Uterus (tissue), 4 donors: ENCODE measurements around the gene PTPRN. TPM values are rescaled to one million over a fixed set of nuclear protein-coding genes. Genes with fewer than 3 reads are reported as not detected.
A peak's percentile ranks its signal among the peaks of the same experiment; 100 is the strongest.

ENCODE experiments used
- DNase-seq, 2 donors: peaks; one replicate each; pipeline ENCODE4 v3.0.0-alpha.2; 2019 to 2020
- H3K27ac ChIP-seq, 2 donors: fragments of 200-600 bp; sonication (generic); 1 replicate in 1 of 2; 2 replicates in 1 of 2; pipeline ENCODE4 v1.5.1; 2016 to 2018
- H3K27me3 ChIP-seq, 2 donors: fragments of 200-600 bp; sonication (generic); one replicate each; pipeline ENCODE4 v1.5.1; 2018 to 2019; ENCODE audit warnings: control low read depth in 1 of 2
- H3K36me3 ChIP-seq, 2 donors: fragments of 200-600 bp; sonication (generic); one replicate each; pipeline ENCODE4 v1.5.1; 2019; ENCODE audit warnings: control low read depth in 1 of 2
- H3K4me1 ChIP-seq, 2 donors: fragments of 200-600 bp; sonication (generic); one replicate each; pipeline ENCODE4 v1.5.1; 2018 to 2019; ENCODE audit warnings: control low read depth in 1 of 2
- H3K4me3 ChIP-seq, 2 donors: fragments of 200-600 bp; sonication (generic); 1 replicate in 1 of 2; 2 replicates in 1 of 2; pipeline ENCODE4 v1.5.1; 2018 to 2019; ENCODE audit warnings: mild to moderate bottlenecking in 1 of 2
- H3K9me3 ChIP-seq, 2 donors: fragments of 200-600 bp; sonication (generic); one replicate each; pipeline ENCODE4 v1.5.1; 2019; ENCODE audit warnings: control low read depth in 1 of 2
- POLR2A ChIP-seq, 2 donors: fragments of 450-650 bp; IDR thresholded peaks; one replicate each; pipeline ENCODE4 v1.6.1; 2016; ENCODE audit warnings: antibody characterized with exemption in 2 of 2, mild to moderate bottlenecking in 1 of 2, moderate library complexity in 1 of 2
- intact Hi-C: fragments of 100-400 bp; cut with DNase I; formaldehyde crosslinking; loops from one replicate; pipeline ENCODE4 v1.15.1; 2023; ENCODE audit warnings: low total_unique reads
- total RNA-seq, 4 donors: library from RNA; depleted of rRNA in 3 of 4; stranded (reverse); fragments of >200 nt in 3 of 4; gene quantifications; one replicate each; pipeline versions ENCODE4 v1.1.0 to v1.2.4, GENCODE V29; 2014 to 2023
- TF ChIP-seq, protein P1 (sequence below), 4 experiments: fragments of 200-600 bp in 2 of 4; fragments of 450-650 bp in 2 of 4; sonication (generic) in 2 of 4; IDR thresholded peaks; one replicate each; pipeline ENCODE4 v1.5.1; 2016 to 2019; ENCODE audit warnings: antibody characterized with exemption in 4 of 4, mild to moderate bottlenecking in 2 of 4, moderate library complexity in 1 of 4
- donor health status: DM: yes; HTN: yes; CAD: no.

PTPRN gene
- total RNA-seq, 4 donors from 2014 or later, result 0.21 to 0.55 TPM; not detected in 2

DNA sequence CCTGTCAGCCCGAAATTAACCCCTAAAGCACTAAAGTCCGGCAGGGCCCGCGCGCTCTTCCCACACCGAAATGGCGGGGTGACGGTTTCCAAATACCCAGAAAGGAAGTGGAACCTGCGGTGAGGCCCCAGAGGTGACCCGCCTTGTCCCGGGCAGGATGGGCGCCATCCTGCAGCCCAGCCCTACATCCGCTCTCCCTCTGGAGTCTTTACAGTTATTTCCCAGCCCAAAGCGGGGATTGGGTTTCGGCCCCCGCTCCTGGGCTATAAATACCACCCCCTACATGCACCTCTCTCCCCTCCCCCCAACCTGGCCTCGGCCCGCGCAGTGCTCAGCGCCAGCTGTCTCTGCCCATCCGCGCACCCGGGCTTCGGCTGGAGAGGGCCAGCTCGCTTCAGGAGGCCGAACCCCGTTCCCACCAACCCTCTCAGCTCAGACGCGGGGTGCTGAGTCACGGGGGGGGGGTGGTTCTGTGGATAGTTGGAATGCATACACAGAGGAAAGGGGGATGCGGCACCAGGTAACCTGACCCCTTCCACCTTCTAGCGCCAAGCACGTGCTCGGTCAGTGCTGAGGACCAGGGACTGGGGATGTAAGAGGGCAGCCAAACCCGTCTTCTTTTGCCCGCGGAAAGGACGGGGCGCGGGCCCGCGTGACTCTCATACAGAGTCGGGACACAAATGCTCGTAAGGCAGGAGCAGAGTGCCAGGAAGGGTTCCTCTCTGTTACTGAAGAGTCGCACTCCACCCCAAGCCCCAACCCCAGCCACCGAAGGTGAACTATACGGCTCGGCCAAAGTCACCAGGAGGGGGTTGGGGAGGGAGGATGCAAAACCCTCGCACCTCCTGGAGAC is 56.1 kb downstream of the PTPRN start, which contains the start of gene TUBA4B:
TSS of gene TUBA4B (plus strand) at position 344 of the 853 bp plus-strand sequence. CDS start at position 509, 165 bp downstream.
- Histone ChIP-seq H3K9me3 (no peaks in the 10 kb centered on the region), H3K4me1 (peaks cover 0 to 8% of the 10 kb centered on the region in 2 donors), H3K27me3 (peaks cover 0 to 17% of the 10 kb centered on the region in 2 donors), H3K4me3 (peak within 1 kb of the TSS; percentile 55 to 56), H3K27ac (peak within 1 kb of the TSS; percentile 15 to 67), H3K36me3 (no peaks in the 10 kb centered on the region)
- intact Hi-C loops, result no loop called here
- peak in 1 of 2 donors; percentile 33 for DNase-seq
- TF ChIP-seq, protein P1, sequence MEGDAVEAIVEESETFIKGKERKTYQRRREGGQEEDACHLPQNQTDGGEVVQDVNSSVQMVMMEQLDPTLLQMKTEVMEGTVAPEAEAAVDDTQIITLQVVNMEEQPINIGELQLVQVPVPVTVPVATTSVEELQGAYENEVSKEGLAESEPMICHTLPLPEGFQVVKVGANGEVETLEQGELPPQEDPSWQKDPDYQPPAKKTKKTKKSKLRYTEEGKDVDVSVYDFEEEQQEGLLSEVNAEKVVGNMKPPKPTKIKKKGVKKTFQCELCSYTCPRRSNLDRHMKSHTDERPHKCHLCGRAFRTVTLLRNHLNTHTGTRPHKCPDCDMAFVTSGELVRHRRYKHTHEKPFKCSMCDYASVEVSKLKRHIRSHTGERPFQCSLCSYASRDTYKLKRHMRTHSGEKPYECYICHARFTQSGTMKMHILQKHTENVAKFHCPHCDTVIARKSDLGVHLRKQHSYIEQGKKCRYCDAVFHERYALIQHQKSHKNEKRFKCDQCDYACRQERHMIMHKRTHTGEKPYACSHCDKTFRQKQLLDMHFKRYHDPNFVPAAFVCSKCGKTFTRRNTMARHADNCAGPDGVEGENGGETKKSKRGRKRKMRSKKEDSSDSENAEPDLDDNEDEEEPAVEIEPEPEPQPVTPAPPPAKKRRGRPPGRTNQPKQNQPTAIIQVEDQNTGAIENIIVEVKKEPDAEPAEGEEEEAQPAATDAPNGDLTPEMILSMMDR (IDR thresholded peaks at IDR 0.05), result no peak
- no peak for TF ChIP-seq POLR2A (IDR thresholded peaks at IDR 0.05)

DNA sequence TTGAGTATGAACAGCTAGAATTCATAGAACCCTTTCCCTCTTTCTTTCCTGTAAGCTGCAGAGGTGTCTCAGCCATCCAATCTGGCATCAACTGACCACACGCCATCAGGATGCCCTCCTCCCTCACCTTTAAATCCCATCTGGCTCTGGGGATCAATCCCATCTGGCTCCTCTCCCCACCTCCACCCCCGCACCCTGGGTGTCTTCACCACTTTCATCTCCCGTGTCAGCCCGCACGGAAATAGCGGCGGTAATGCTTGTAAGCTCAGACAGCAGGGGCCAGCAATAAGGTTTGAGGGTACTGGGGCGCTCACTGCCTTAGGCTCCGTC is 56.7 kb downstream of the PTPRN start:
- H3K4me1 ChIP-seq, result peaks cover 0 to 8% of the 10 kb centered on the region in 2 donors
- intact Hi-C loops, result no loop called here
- TF ChIP-seq, protein P1 (IDR thresholded peaks at IDR 0.05), result no peak
- no peak for TF ChIP-seq POLR2A (IDR thresholded peaks at IDR 0.05)
- H3K27ac ChIP-seq, result peak overlapping the region; percentile 15 to 67
- H3K36me3 ChIP-seq, result no peaks in the 10 kb centered on the region
- DNase-seq, result no peak
- H3K4me3 ChIP-seq, result peak overlapping the region; percentile 55 to 56
- H3K27me3 ChIP-seq, result peaks cover 0 to 17% of the 10 kb centered on the region in 2 donors
- no peaks in the 10 kb centered on the region for H3K9me3 ChIP-seq

DNA sequence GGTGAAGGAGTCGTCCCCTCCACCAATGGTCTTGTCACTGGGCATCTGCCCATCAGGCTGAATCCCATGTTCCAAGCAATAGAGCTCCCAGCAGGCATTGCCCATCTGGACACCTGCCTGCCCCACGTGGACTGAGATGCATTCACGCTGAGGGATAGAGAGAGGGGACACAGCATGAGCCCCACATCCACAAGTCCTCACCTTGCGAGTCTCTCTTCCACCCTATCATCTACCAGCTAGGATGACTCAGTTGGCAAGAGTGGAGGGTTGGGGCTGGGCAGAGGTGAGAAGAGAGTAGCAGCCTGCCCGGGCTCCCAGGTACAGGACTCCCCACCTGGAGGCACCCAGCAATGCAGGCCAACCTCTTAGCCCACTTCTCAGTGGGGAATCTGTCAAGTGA is 57.1 kb downstream of the PTPRN start:
- no peak for TF ChIP-seq POLR2A (IDR thresholded peaks at IDR 0.05)
- TF ChIP-seq, protein P1 (IDR thresholded peaks at IDR 0.05), result no peak
- peaks cover 0 to 8% of the 10 kb centered on the region in 2 donors for H3K4me1 ChIP-seq
- DNase-seq, result no peak

DNA sequence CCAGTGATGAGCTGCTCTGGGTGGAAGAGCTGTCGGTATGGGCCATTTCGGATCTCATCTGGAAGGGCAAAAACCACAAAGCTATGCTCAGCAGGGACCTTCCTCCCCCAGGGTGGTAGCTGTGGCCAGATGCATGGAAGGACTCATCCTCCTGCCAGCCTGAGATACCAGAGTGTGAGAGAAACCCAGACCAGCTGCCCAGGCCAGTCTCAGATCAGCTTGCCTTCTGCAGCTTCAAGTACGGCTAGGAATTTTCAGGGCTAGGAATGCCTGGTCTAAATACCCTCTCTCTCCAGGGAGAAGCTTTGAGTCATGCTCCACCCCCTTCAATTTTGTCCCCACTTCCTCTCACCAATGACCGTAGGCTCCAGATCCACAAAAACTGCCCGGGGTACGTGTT is 57.5 kb downstream of the PTPRN start:
- TF ChIP-seq POLR2A (IDR thresholded peaks at IDR 0.05), result no peak
- Histone ChIP-seq H3K4me1 (peaks cover 0 to 11% of the 10 kb centered on the region in 2 donors), H3K9me3 (no peaks in the 10 kb centered on the region), H3K27me3 (peaks cover 0 to 17% of the 10 kb centered on the region in 2 donors), H3K4me3 (no peak overlapping the region), H3K27ac (no peak overlapping the region), H3K36me3 (no peaks in the 10 kb centered on the region)
- no peak for DNase-seq
- intact Hi-C loops, result no loop called here

More for the DNA sequence above, 57.1 kb downstream of the PTPRN start:
- H3K36me3 ChIP-seq, result no peaks in the 10 kb centered on the region
- H3K9me3 ChIP-seq, result no peaks in the 10 kb centered on the region
- peaks cover 0 to 17% of the 10 kb centered on the region in 2 donors for H3K27me3 ChIP-seq
- intact Hi-C loops, result no loop called here
- H3K27ac ChIP-seq, result peak overlapping the region; percentile 15 to 67
- no peak overlapping the region for H3K4me3 ChIP-seq

DNA sequence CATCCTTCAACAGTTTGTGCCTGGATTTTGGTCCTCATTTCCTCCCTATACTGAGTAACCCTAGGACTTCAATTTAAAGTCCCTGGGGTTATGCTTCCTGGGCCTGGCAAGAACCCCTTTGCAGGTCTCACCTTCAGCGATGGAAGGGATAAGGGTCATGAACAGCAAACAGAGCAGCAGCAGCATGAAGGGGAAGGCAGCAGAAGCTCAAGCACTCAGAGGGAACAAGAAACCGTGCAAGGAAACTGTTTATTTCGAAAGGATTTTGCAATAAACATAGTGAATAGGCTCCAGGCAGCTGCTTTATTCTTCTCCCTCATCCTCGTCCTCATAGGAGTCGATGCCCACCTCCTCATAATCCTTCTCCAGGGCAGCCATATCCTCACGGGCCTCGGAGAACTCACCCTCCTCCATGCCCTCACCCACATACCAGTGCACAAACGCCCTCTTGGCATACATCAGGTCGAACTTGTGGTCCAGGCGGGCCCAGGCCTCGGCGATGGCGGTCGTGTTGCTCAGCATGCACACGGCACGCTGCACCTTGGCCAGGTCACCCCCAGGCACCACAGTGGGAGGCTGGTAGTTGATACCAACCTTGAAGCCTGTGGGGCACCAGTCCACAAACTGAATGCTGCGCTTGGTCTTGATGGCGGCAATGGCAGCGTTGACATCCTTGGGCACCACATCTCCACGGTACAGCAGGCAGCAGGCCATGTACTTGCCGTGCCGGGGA is 59.0 kb downstream of the PTPRN start:
- Histone ChIP-seq H3K9me3 (no peaks in the 10 kb centered on the region), H3K4me1 (peaks cover 0 to 19% of the 10 kb centered on the region in 2 donors), H3K4me3 (no peak overlapping the region), H3K36me3 (no peaks in the 10 kb centered on the region), H3K27ac (peak overlapping the region; percentile 54 to 72), H3K27me3 (peaks cover 0 to 8% of the 10 kb centered on the region in 2 donors)
- TF ChIP-seq POLR2A (IDR thresholded peaks at IDR 0.05), result no peak
- TF ChIP-seq, protein P1 (IDR thresholded peaks at IDR 0.05), result no peak
- intact Hi-C loops, result no loop called here
- no peak for DNase-seq
